Ishikawa (cell line): ENCODE data around the gene TACC2.

Experiments
- CEBPB ChIP-seq: IDR thresholded peaks from 2 replicates; pipeline ENCODE4 v1.6.1; 2012
- CREB1 ChIP-seq: IDR thresholded peaks from 2 replicates; pipeline ENCODE4 v1.6.1; 2012; ENCODE audit warnings: low read depth
- EP300 ChIP-seq: IDR thresholded peaks from 2 replicates; pipeline ENCODE4 v1.6.1; 2012; ENCODE audit warnings: borderline replicate concordance
- MAX ChIP-seq: IDR thresholded peaks from 2 replicates; pipeline ENCODE4 v1.6.1; 2012
- NFIC ChIP-seq: IDR thresholded peaks from 2 replicates; pipeline ENCODE4 v1.6.1; 2012
- RAD21 ChIP-seq: IDR thresholded peaks from 2 replicates; pipeline ENCODE4 v1.6.1; 2012; ENCODE audit warnings: low read depth
- REST ChIP-seq: IDR thresholded peaks from 2 replicates; pipeline ENCODE4 v1.6.1; 2012; ENCODE audit warnings: low read depth, mild to moderate bottlenecking
- TAF1 ChIP-seq: IDR thresholded peaks from 2 replicates; pipeline ENCODE4 v1.6.1; 2012; ENCODE audit warnings: low read depth, mild to moderate bottlenecking
- TCF12 ChIP-seq: IDR thresholded peaks from 2 replicates; pipeline ENCODE4 v1.6.1; 2012; ENCODE audit warnings: low read depth
- TEAD4 ChIP-seq: IDR thresholded peaks from 2 replicates; pipeline ENCODE4 v1.6.1; 2012
- USF1 ChIP-seq: IDR thresholded peaks from 2 replicates; pipeline ENCODE4 v1.6.1; 2012
- YY1 ChIP-seq: IDR thresholded peaks from 2 replicates; pipeline ENCODE4 v1.6.1; 2012; ENCODE audit warnings: low read depth
- ZBTB7A ChIP-seq: IDR thresholded peaks from 2 replicates; pipeline ENCODE4 v1.6.1; 2012; ENCODE audit warnings: low read depth

- TF ChIP-seq TAF1 (no peak), REST (no peak), TCF12 (no peak), RAD21 (no peak), NFIC (no peak), YY1 (no peak), MAX (no peak), EP300 (no peak), USF1 (no peak), TEAD4 (no peak), CREB1 (no peak), ZBTB7A (no peak), CEBPB (no peak)
Observed at GRCh38 chr10:122072491-122072890, 83.5 kb downstream of the TACC2 start.
